Muscle of leg (tissue), 11 donors: ENCODE measurements around the gene CAMKK2. TPM values are rescaled to one million over a fixed set of nuclear protein-coding genes. Genes with fewer than 3 reads are reported as not detected.
"Not testable (repeated sequence)": the region's sequence is repeated elsewhere in the genome, so short reads cannot be mapped to it uniquely, and the experiment has no call there.

ENCODE experiments used
- DNase-seq: peaks from one replicate; pipeline ENCODE4 v3.0.0; 2013
- H3K27ac ChIP-seq: one replicate; pipeline ENCODE4 v1.5.1; 2013; ENCODE audit warnings: mild to moderate bottlenecking, low read length, control low read depth
- H3K27me3 ChIP-seq: one replicate; pipeline ENCODE4 v1.6.1; 2013; ENCODE audit warnings: low read length; ENCODE audit not compliant: control insufficient read depth, insufficient read depth
- H3K36me3 ChIP-seq: one replicate; pipeline ENCODE4 v1.6.1; 2013; ENCODE audit warnings: low read length; ENCODE audit not compliant: control insufficient read depth, insufficient read depth
- H3K4me1 ChIP-seq: one replicate; pipeline ENCODE4 v1.6.1; 2013; ENCODE audit warnings: low read length; ENCODE audit not compliant: control insufficient read depth, insufficient read depth
- H3K4me3 ChIP-seq: one replicate; pipeline ENCODE4 v1.5.1; 2013; ENCODE audit warnings: low read length, control low read depth
- H3K9me3 ChIP-seq: replicated peaks from 2 replicates; pipeline ENCODE4 v1.6.1; 2013; ENCODE audit warnings: low read depth, low read length; ENCODE audit not compliant: control insufficient read depth
- WGBS: methylation state at CpG from one replicate; pipeline ENCODE4 v1.1.5; 2013; ENCODE audit warnings: missing lambda C conversion rate; ENCODE audit not compliant: insufficient coverage; 5-methylcytosine and 5-hydroxymethylcytosine counted together
- polyA plus RNA-seq, 8 donors: library from polyadenylated mRNA; unstranded; fragments of 120-200 nt; gene quantifications; one replicate each; pipeline versions ENCODE4 v1.2.1 to v1.2.3, GENCODE V29; 2013; ENCODE audit warnings: inconsistent platforms in 1 of 8, low replicate concordance in 1 of 8; ENCODE audit not compliant: insufficient read length in 8 of 8, insufficient read depth in 1 of 8
- total RNA-seq: library from RNA; stranded (reverse); fragments of 120-200 nt; gene quantifications from one replicate; pipeline ENCODE4 v1.2.4, GENCODE V29; 2013

The CAMKK2 gene
- total and polyA plus RNA-seq, 9 donors, result 12.1 to 29.5 (median 23.2) TPM

GRCh38 chr12:121300083-121300819 is 3.7 kb upstream of the CAMKK2 start:
- Histone ChIP-seq H3K4me1 (peaks cover 17% of the 10 kb centered on the region), H3K27me3 (peaks cover 3% of the 10 kb centered on the region), H3K9me3 (no peaks in the 10 kb centered on the region), H3K27ac (no peak overlapping the region), H3K4me3 (no peak overlapping the region), H3K36me3 (no peaks in the 10 kb centered on the region)
- DNase-seq, result no peak
- 77% methylated on average over 2 of the region's 4 CpGs for WGBS

- Histone ChIP-seq H3K27me3 (peaks cover 3% of the 10 kb centered on the region), H3K4me1 (peaks cover 19% of the 10 kb centered on the region), H3K9me3 (no peaks in the 10 kb centered on the region), H3K36me3 (no peaks in the 10 kb centered on the region), H3K27ac (no peak overlapping the region), H3K4me3 (no peak overlapping the region)
- 100% methylated on average over 2 of the region's 4 CpGs for whole genome bisulfite sequencing
- no peak for DNase-seq
Measured at GRCh38 chr12:121299662-121300061, 3.2 kb upstream of the CAMKK2 start.

GRCh38 chr12:121298411-121298810 is 1.9 kb upstream of the CAMKK2 start:
- not testable (repeated sequence) for DNase-seq, H3K9me3 ChIP-seq, H3K27ac ChIP-seq, H3K4me3 ChIP-seq, H3K27me3 ChIP-seq, H3K36me3 ChIP-seq
- peaks cover 23% of the 10 kb centered on the region for H3K4me1 ChIP-seq
- WGBS, result 93% methylated on average over 13 of the region's 13 CpGs

GRCh38 chr12:121297435-121297991 is 1.0 kb upstream of the CAMKK2 start:
- WGBS, result 2% methylated on average over 10 of the region's 21 CpGs
- Histone ChIP-seq H3K27ac (peak overlapping the region; percentile 11), H3K4me1 (peaks cover 23% of the 10 kb centered on the region), H3K4me3 (peak overlapping the region; percentile 74), H3K36me3 (peaks cover 4% of the 10 kb centered on the region), H3K9me3 (no peaks in the 10 kb centered on the region), H3K27me3 (peaks cover 3% of the 10 kb centered on the region)
- peak; percentile 53 for DNase-seq

DNA sequence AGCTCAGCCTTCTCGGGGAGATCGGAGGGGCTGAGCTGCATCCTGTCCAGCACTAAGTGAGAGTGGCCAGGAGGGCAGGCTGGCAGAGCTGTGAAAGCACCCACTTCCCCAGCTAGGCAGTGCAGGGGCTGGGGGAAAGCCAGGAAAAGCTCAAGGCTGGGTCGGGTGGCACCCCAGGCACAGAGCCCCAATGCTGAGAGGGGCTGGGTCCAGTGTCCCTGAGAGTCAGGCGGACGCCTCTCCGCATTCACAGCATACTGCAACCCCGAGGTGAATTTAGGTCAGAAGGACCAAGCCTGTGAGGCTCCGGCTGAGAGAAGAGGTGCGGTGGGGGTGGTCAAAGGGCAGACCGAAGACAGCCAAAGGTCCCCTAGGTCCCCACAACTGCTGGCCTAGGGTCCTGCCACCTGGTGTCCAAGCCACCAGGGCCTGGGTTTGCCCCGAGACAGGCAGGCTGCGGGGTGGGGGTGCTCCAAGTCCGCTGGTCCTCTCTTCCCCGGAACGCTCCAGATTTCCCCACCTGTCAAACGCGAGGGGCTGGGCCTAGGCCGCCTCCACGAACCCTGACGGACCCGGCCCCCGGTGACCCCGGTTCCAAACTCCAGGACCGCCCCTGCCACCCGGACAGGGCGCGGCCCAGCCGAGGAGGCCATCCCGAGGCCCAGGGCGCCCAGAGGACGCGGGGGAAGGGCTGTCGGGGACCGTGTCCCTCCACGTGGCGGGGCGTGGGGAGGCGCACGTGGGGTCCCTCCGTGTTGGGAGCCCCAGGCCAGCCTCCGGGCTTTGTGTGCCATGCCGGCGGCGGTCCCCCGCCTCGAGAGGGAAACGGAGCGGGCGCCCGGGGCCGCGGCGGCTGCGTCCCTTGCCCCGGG is 527 bp downstream of the CAMKK2 start:
- Histone ChIP-seq H3K27me3 (no peaks in the 10 kb centered on the region), H3K4me1 (peaks cover 23% of the 10 kb centered on the region), H3K9me3 (no peaks in the 10 kb centered on the region), H3K27ac (peak overlapping the region; percentile 20), H3K4me3 (peak overlapping the region; percentile 83), H3K36me3 (peaks cover 10% of the 10 kb centered on the region)
- WGBS, result 1% methylated on average over 51 of the region's 55 CpGs
- peak; percentile 30 for DNase-seq

- no peak for DNase-seq
Measured at GRCh38 chr12:121295116-121295745, 1.3 kb downstream of the CAMKK2 start.

DNA sequence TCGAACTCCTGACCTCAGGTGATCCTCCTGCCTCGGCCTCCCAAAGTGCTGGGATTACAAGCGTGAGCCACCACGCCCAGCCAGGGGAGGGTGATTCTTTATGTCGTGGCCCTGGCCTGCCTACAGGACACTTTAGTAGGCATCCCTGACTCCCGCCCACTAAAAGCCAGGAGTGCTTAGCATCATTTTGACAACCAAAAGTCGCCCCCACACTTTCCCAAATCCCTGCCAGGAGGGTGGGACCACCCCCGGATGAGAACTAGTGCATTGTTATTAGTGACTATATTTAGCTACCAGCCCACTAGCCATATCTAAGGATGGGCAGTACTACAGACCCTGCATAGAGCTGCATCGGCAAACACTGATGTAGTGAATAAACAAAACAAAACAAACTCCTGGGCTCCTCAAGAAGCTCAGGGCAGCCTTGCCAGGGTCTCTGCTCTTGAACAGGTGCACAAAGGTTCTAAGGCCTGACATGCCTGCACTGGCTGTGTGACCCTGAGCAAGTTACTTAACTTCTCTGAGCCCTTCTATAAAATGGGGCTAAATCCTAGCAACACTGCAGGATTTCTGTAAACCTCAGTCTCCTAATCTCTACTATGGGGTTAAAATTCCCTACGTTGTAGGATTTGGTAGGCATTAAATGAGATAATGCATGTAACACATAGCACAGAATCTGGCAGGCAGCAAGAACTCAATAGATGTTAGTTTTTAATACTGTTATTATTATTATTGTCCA is 2.2 kb downstream of the CAMKK2 start:
- H3K27ac ChIP-seq, result no peak overlapping the region
- H3K9me3 ChIP-seq, result no peaks in the 10 kb centered on the region
- peaks cover 12% of the 10 kb centered on the region for H3K36me3 ChIP-seq
- peaks cover 23% of the 10 kb centered on the region for H3K4me1 ChIP-seq
- no peak for DNase-seq
- WGBS, result 71% methylated on average over 1 of the region's 10 CpGs
- no peak overlapping the region for H3K4me3 ChIP-seq
- H3K27me3 ChIP-seq, result no peaks in the 10 kb centered on the region

More at GRCh38 chr12:121295116-121295745, 1.3 kb downstream of the CAMKK2 start:
- Histone ChIP-seq H3K4me3 (peak overlapping the region; percentile 83), H3K27ac (no peak overlapping the region), H3K9me3 (no peaks in the 10 kb centered on the region), H3K36me3 (peaks cover 10% of the 10 kb centered on the region), H3K4me1 (peaks cover 23% of the 10 kb centered on the region), H3K27me3 (no peaks in the 10 kb centered on the region)
- 16% methylated on average over 3 of the region's 7 CpGs for WGBS

- H3K9me3 ChIP-seq, result no peaks in the 10 kb centered on the region
- no peak for DNase-seq
- 20% methylated on average over 1 of the region's 4 CpGs for WGBS
- no peak overlapping the region for H3K4me3 ChIP-seq
- no peak overlapping the region for H3K27ac ChIP-seq
- peaks cover 12% of the 10 kb centered on the region for H3K36me3 ChIP-seq
- H3K27me3 ChIP-seq, result no peaks in the 10 kb centered on the region
- peaks cover 25% of the 10 kb centered on the region for H3K4me1 ChIP-seq
Measured at GRCh38 chr12:121293603-121294002, 2.9 kb downstream of the CAMKK2 start.

- Histone ChIP-seq H3K27me3 (no peaks in the 10 kb centered on the region), H3K27ac (no peak overlapping the region), H3K4me3 (no peak overlapping the region), H3K4me1 (peaks cover 13% of the 10 kb centered on the region), H3K36me3 (peaks cover 12% of the 10 kb centered on the region), H3K9me3 (no peaks in the 10 kb centered on the region)
- no peak for DNase-seq
- WGBS, result no CpG with 5 or more reads among the region's 5 CpGs
Measured at GRCh38 chr12:121290410-121290809, 6.1 kb downstream of the CAMKK2 start.
